ENCODE results near the gene DDX10. TPM values are rescaled to one million over a fixed set of nuclear protein-coding genes. Genes with fewer than 3 reads are reported as not detected.

The DDX10 gene
- total RNA-seq, 1 donor from 2014 or later: 34.7 TPM

- Mint-ChIP-seq H3K9me3 (peaks cover 4% of the 10 kb centered on the region), H3K4me3 (no peak overlapping the region), H3K4me1 (ENCODE audit: unreplicated experiment) (peaks cover 6% of the 10 kb centered on the region), H3K27ac (no peak overlapping the region), H3K36me3 (peaks cover 27% of the 10 kb centered on the region), H3K27me3 (no peaks in the 10 kb centered on the region)
- no peak for DNase-seq (ENCODE audit: extremely low spot score, unreplicated experiment)
- TF ChIP-seq, protein P1, sequence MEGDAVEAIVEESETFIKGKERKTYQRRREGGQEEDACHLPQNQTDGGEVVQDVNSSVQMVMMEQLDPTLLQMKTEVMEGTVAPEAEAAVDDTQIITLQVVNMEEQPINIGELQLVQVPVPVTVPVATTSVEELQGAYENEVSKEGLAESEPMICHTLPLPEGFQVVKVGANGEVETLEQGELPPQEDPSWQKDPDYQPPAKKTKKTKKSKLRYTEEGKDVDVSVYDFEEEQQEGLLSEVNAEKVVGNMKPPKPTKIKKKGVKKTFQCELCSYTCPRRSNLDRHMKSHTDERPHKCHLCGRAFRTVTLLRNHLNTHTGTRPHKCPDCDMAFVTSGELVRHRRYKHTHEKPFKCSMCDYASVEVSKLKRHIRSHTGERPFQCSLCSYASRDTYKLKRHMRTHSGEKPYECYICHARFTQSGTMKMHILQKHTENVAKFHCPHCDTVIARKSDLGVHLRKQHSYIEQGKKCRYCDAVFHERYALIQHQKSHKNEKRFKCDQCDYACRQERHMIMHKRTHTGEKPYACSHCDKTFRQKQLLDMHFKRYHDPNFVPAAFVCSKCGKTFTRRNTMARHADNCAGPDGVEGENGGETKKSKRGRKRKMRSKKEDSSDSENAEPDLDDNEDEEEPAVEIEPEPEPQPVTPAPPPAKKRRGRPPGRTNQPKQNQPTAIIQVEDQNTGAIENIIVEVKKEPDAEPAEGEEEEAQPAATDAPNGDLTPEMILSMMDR (conservative IDR thresholded peaks at IDR 0.05): no peak
Measured at GRCh38 chr11:108944471-108945178, 279.8 kb downstream of the DDX10 start.

DNA sequence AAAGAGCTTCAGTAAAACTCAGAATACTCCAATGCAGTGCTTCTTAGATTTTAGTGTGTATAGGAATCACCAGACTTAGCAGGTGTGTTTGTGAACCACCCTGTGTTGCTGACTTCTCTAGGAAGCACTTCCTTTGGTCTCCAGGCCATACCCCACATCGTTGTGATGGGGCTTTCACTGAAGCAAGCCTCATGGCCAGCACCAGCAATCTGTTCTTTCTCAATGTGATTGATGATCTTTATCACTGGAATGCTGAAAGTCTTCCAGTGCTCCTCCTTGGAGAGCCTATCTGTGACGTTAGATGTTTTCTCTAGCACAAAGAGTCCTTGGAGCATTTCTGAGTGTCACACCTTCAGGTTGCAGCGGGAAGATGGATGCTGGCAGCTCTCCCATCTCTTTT is 280.5 kb downstream of the DDX10 start:
- Mint-ChIP-seq H3K4me3 (no peak overlapping the region), H3K36me3 (peaks cover 21% of the 10 kb centered on the region), H3K27ac (no peak overlapping the region), H3K4me1 (ENCODE audit: unreplicated experiment) (peaks cover 6% of the 10 kb centered on the region), H3K27me3 (no peaks in the 10 kb centered on the region), H3K9me3 (peaks cover 4% of the 10 kb centered on the region)
- DNase-seq (ENCODE audit: extremely low spot score, unreplicated experiment): no peak
- TF ChIP-seq, protein P1 (conservative IDR thresholded peaks at IDR 0.05): no peak

- Mint-ChIP-seq H3K27ac (no peak overlapping the region), H3K4me3 (no peak overlapping the region), H3K9me3 (no peaks in the 10 kb centered on the region), H3K4me1 (ENCODE audit: unreplicated experiment) (peaks cover 6% of the 10 kb centered on the region), H3K27me3 (no peaks in the 10 kb centered on the region), H3K36me3 (peaks cover 9% of the 10 kb centered on the region)
- TF ChIP-seq, protein P1 (conservative IDR thresholded peaks at IDR 0.05): no peak
- DNase-seq (ENCODE audit: extremely low spot score, unreplicated experiment): no peak
Measured at GRCh38 chr11:108947654-108948570, 283.0 kb downstream of the DDX10 start.

DNA sequence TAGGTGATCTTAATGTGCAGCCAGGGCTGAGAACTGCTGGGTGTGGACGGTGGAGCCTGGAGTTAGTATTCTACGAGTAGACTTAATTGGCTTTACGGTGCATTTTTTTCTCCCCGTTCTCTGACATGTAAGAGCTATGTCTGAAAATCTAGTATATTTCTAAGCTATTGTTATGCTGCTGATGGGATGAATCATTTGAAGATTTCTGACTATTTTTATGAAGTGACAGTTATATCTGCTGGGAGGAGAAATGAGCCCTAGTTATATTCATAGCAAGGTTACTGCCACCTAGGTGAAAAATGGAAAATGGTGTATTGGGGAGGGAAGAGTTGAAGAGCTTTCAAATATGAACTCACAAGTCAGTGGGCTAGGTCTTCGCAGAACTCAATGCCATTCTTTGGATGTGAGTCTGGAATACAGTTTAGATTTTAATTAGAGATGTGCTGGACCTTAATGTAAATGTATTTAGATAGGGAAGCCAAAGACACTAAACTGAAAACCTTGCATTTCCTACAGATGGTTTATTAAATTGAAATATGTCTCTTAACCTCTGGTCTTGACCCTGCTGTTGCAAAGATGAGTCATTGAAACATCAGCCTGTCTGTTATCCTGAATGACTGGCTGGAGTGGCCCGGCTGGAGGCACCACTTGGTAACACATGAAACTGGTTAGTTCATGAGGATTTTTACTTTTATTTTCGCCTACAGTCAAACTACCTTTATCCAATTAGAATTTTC is 293.7 kb downstream of the DDX10 start:
- TF ChIP-seq, protein P1 (conservative IDR thresholded peaks at IDR 0.05): no peak
- Mint-ChIP-seq H3K27ac (no peak overlapping the region), H3K36me3 (no peaks in the 10 kb centered on the region), H3K9me3 (peaks cover 5% of the 10 kb centered on the region), H3K27me3 (peaks cover 16% of the 10 kb centered on the region), H3K4me3 (no peak overlapping the region), H3K4me1 (ENCODE audit: unreplicated experiment) (no peaks in the 10 kb centered on the region)
- DNase-seq (ENCODE audit: extremely low spot score, unreplicated experiment): no peak

DNA sequence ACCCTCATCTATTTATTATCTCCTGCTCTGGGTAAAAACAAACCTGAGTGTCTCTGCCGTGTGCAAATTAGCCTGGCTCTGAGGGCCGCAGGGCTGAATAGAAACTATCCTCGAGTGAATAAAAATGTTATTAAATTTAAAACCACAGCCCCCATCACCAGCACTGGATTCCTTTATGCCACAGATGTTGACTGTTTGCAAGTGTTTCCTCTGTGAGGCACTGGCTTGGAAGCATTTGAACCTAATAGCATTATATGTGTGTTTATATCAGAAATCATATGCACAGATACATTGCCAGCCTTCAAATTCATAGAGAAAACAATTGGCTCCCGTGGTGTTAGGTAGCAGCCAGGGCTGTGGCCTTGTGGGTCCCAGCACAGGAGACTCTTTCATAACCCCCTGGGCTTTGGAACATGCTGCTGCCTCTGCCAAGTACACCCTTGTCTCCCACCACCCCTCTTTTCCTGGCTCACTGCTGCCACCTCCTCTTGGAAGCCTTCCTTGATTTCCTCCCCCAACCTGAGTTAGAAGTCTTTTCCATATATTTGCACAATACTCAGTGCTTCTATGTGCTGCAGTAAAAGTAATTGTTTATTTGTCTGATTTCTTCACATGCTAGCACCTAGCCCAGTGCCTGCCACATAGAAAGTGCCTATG is 294.4 kb downstream of the DDX10 start:
- no peaks in the 10 kb centered on the region for H3K4me1 Mint-ChIP-seq (ENCODE audit: unreplicated experiment)
- TF ChIP-seq, protein P1 (conservative IDR thresholded peaks at IDR 0.05): no peak
- H3K27ac Mint-ChIP-seq: no peak overlapping the region
- H3K27me3 Mint-ChIP-seq: peaks cover 13% of the 10 kb centered on the region
- no peaks in the 10 kb centered on the region for H3K9me3 Mint-ChIP-seq
- H3K36me3 Mint-ChIP-seq: no peaks in the 10 kb centered on the region
- DNase-seq (ENCODE audit: extremely low spot score, unreplicated experiment): no peak
- H3K4me3 Mint-ChIP-seq: no peak overlapping the region

Measured in type B pancreatic cell (in vitro differentiated cells).